Measurements from ENCODE around the gene REEP3.

REEP3 gene

DNA sequence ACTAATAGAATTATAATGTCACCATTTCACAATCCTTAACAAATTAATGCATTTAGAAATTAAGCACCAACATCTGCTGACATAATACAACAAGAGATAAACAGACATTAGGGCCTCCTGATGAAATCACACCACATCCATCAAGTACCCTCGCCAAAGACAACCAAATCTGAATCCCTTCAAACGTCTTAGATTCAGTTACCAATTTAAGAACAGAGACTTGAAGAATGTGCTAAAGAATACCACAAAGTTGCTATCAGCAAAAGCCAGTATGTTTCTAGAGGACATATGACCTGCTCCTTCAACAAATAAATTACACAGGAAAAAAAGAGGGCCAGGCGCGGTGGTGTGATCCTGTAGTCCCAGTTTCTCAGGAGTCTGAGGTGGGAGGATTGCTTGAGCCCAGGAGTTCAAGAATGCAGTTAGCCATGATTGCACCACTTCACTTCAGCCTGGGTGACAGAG is 144.5 kb downstream of the REEP3 start:
- DNase-seq (ENCODE audit: low read depth in 2 of 2) = no peak

DNA sequence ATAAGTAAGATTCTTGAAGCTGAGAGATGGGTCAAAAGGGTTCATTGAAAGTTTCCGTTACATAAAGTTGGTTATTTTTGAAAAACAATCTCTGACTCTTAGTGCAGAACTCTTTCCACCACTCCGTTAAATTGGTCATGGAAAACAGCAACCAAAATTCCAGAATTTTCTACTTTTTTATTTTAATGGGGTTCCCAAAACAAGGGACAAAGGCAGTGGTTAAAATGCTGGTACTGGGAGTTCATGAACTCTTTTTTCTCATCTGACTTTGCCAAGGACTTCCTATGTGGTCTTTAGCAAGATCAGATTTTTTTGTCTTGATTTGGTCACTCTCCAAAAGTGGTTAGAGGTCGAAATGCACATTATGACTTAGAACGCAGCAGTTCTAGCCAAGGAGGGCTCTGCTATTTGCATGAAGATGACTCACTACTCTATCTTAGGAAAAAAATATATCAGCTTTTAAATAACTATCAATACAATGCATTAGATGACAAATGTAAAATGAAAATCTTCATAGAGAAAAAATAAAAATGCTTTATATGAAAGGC is 145.7 kb downstream of the REEP3 start:
- DNase-seq (ENCODE audit: low read depth in 2 of 2) = no peak

DNA sequence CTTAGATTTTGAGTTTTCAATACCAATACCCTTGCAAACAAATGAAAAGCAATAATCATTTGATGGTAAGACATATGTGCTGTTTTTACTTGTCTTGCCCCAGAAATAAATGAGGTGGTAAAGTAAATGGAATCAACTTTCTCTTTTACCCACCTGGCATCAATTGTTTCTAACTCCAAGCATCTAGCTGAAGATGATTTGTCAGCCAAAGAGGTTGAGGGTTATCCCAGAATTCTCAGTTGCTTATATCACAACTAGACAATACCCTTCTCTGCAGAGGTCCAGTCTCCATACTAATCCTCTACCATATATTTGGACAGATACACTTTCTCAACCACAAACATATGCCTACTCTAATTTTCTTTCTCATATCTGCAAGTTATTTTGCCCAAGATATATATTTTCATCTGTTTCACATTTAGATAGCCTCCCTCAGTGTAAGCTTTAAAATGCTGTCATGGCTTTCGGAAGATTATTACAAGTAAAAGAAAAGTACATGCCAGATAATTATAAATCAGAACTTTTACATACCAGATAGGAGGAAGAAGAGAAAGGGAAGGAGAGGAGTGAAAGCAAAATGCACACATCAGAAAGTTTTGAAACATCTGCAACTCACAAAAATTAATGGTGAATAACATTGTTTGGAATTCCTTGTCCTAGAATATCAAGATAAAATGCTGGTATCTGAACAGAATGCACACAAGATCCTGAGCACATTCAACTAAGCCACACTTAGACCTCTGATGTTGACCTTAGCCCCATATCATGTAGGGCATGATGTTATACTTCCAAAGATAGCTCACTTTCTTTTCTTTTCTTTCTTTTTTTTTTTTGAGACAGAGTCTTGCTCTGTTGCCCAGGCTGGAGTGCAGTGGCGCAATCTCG is 146.6 kb downstream of the REEP3 start:
- DNase-seq (ENCODE audit: low read depth in 2 of 2) = no peak

GRCh38 chr10:63670291-63670898 is 149.2 kb downstream of the REEP3 start:
- no peak for DNase-seq (ENCODE audit: low read depth in 2 of 2)

DNA sequence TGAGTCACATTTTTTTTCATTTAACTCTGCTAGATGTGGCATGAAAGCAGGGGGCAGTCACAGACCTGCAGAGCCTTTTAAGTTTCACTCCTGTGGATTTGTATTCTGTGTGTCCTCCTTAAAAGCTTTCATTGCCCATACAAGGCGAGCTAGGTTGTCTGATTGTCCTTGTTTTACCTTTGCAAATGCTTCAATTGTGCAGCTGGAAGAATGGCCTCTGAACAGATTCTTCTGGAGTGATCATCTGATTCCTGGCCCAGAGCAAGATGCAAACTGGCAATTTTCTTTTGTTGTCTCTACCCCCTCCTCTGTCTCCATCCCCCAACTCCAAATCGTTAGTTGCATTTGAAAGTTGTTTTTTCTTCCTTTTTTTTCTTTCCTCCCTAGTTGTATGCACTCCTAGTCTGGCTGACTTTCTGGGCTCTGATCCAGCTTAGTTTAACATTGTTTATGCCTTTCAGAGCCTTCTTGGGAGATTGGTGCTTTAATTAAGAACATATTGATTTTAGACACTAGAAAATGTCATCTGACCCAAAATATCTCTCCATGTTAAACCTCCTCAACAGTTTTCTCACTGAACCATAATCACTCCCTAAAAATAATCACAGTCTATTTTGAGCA is 150.2 kb downstream of the REEP3 start:
- no peak for DNase-seq (ENCODE audit: low read depth in 2 of 2)

GRCh38 chr10:63672491-63672890 is 151.3 kb downstream of the REEP3 start:
- no peak for DNase-seq (ENCODE audit: low read depth in 2 of 2)

DNA sequence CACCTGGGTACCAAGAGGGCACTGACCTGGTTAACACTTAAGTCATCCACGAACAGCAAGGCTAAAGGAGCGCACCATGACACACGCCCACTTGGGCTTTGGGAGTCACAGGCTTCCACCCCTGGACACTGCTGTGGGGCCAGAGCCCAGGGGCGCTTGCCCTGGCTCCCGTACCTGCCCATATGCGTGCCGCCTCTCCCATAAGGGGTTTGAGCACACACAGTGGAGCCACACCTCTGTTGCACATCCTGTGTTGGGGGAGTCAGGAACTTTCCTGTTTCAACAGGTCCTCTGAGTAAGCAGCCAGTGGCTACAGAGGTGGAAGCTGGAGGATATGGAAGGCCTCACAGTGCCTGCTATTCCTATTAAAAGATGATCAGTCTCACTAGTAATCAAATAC is 152.0 kb downstream of the REEP3 start:
- no peak for DNase-seq (ENCODE audit: low read depth in 2 of 2)

- DNase-seq (ENCODE audit: low read depth in 2 of 2) = no peak
These were observed 152.6 kb downstream of the REEP3 start for GRCh38 chr10:63673846-63674245.

Measured in activated CD8-positive, alpha-beta memory T cell treated with anti-CD3 and anti-CD28 coated beads for 4 hours (primary cell).